Stimulated activated CD4-positive, alpha-beta T cell treated with anti-CD3 and anti-CD28 coated beads, Interleukin-12 subunit alpha, Interleukin-12 subunit beta, amount 100 ng/mL, for 4 hours (primary cell): ENCODE measurements around the gene PMPCA.
"Not testable (repeated sequence)": the region's sequence is repeated elsewhere in the genome, so short reads cannot be mapped to it uniquely, and the experiment has no call there.

Experiments used
- DNase-seq: peaks from one replicate; pipeline ENCODE4 v3.0.0-alpha.2; 2020

PMPCA gene

DNA sequence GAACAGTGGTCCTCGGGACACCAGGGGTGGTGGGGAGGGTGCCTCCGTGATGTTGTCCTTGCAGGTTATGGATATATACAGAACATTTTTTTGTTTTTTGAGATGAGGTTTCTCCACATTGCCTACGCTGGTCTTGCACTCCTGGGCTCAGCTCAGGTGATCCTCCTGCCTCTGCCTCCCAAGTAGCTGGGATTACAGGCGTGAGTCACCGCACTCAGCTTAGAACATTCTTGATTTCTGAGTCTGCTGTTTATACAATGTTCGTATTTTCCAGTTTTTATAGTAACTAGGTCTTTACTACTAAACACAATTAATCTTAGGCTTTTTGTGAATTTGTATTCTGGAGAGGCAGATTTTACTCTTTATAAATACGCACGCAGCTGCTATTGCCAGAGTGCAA is 6.0 kb downstream of the PMPCA start:
- DNase-seq = no peak

DNA sequence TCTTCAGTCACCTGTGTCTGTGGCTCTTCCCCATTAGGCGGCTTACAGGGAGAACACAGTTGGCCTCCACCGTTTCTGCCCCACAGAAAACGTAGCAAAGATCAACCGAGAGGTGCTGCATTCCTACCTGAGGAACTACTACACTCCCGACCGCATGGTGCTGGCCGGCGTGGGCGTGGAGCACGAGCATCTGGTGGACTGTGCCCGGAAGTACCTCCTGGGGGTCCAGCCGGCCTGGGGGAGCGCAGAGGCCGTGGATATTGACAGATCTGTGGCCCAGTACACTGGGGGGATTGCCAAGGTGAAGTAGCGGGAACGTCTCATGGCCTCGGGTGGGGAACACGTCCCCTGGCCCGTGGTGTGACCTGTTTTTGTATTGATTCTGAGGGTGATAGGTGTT is 6.5 kb downstream of the PMPCA start:
- no peak for DNase-seq

GRCh38 chr9:136418182-136419091 is 8.0 kb downstream of the PMPCA start:
- no peak for DNase-seq

DNA sequence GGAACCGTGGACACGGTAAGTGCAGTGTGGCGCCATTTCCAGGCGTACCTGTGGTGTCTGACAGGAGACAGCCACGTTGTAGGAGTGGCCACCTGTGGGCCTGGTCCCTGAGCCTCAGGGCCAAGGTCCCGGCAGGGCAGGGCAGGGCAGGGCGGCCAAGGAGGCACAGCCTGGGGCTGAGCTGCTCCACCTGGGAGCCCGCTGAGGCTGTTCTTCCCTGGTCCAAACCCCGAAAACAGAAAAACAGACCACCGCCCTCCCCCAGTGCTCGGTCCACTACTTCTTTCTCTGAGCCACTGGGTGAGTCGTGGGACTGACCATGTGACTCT is 8.6 kb downstream of the PMPCA start:
- DNase-seq = no peak

GRCh38 chr9:136421791-136422190 is 11.3 kb downstream of the PMPCA start:
- DNase-seq = no peak

- DNase-seq = no peak
These were observed 12.4 kb downstream of the PMPCA start for GRCh38 chr9:136422876-136423275.

DNA sequence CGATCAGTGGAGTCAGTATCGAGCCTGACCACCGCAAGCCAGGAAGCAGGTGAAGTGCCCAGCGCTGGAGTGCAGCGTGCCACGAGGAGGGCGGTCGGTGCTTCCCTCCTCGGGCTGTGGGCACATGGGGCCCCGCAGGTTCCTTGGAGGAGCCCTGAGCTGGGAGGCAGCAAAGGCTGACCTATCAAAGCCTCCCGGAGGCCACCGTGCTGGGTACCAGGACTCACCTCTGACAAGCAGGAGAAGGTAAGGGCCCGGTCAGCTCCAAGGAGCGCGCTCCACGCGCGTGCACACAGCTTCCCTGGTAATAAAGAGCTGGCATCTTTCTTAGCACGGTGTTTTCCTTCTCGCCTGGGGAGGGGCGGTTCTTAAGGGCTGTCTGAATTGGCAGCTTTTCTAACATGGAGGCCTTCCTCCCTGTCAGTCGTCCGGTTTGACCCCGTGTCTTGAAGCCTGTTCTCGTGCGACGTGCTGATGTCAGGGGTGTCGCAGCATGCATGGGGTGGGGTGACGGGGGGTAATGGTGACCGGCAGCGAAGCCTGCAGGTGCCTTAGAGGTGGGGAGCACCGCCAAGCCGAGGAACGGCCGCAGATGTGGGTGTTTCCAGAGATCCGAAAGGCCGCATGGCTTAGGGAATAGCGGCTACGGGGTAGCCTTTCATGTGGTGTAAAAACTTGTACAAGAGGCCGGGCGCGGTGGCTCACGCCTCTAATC is 13.1 kb downstream of the PMPCA start:
- DNase-seq = no peak

DNA sequence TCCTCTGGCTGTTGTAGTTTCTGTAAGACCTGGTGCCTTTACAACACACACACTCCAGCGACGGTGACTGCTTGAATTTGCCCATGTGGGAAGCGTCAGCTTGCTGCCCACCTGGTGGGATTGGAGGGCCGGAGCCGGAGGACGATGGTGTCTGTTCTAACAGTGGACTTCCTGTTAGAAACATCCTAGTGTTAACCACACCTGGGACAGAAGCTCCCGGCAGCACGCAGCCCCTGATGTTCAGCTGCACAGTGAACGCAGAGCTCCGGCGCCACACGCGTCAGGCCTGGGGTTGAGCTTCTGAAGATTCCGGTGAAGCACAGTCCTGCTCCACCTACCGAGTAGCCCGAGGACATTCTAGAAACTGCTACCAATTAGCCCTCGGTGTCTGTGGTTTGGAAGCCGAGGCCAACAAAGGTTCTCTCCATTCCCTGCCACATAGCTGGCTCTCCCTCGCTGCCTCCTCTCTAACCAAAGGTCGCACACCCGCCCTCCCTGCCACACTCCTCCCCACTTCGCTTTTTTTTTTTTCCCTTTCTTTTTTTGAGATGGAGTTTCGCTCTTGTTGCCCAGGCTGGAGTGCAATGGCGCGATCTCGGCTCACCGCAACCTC is 14.4 kb downstream of the PMPCA start:
- no peak for DNase-seq

DNA sequence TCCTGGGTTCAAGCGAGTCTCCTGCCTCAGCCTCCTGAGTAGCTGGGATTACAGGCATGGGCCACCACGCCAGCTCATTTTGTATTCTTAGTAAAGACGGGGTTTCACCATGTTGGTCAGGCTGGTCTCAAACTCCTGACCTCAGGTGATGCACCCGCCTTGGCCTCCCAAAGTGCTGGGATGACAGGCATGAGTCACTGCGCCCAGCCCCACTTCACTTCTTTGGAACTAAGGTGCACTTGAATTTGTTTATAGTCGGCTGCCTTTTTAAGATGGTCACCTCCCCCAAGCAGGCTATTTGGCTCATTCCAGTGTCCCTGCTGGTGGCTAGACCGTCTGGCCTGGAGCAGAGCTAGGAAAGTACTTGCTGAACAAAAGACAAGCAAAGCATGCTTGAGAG is 14.9 kb downstream of the PMPCA start:
- DNase-seq = not testable (repeated sequence)

- no peak for DNase-seq
These were observed 16.3 kb downstream of the PMPCA start for GRCh38 chr9:136426787-136427186.

DNA sequence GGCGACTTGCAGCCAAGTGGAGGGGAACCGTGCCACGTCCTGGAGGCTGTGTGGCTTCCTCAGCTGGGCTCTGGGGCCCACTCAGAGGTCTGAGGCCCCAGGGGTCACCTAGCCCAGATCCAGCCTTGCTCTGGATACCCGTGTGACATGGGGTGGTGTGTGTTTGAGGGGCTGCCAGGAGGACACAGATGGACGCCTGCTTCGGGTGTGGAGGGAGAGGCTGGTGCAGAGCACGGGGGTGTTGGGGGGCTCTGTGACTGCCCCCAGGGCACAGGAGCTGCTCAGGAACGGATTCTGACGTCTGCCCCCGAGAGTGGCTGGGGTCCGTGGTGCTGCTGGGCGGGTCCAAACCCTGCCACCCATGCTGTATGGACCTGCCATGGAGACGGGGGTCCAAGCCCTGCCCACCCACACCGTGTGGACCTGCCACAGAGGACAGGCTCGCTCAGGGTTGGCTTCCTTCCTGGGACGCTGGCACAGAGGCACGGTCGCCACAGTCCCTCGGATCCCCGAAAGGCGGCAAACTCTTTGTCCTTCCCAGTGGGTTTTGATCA is 18.7 kb downstream of the PMPCA start:
- DNase-seq = no peak

DNA sequence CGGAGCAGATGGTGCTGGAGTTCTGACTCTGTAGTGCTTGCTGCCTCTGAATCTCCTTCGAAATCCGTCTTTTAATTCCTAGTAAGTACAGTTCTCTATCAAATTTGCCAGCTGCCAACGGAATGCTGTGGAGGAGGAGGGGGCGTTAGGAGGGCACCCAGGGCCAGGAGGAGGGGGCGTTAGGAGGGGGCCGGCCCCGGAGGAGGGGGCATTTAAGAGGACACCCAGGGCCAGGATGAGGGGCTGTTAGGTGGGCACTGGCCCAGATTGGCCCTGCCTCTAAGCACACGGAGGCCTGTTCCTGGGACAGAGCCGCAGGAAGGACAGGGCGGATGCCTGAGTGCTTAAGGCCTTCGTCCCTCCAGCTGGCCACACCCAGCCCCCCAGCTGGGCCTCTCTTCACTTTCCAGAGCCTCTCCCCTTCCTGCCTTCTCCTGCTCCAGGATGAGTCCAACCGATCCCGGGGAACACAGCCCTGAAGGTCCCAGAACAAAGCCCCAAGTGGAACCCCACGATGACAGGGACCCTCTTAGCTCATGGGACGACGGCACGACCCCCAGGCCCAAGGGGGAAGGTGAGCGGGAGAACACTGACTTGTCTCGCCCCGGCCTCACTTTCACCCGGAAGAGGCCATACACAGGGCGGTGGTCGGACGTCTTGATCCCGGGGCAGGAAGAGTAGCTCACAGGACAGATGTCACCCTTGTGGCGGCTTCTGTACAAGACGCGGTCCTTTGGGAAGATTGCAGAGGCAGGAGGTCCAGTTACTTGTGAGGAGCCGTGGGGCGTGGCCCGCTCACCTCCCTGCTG is 19.4 kb downstream of the PMPCA start:
- DNase-seq = no peak

DNA sequence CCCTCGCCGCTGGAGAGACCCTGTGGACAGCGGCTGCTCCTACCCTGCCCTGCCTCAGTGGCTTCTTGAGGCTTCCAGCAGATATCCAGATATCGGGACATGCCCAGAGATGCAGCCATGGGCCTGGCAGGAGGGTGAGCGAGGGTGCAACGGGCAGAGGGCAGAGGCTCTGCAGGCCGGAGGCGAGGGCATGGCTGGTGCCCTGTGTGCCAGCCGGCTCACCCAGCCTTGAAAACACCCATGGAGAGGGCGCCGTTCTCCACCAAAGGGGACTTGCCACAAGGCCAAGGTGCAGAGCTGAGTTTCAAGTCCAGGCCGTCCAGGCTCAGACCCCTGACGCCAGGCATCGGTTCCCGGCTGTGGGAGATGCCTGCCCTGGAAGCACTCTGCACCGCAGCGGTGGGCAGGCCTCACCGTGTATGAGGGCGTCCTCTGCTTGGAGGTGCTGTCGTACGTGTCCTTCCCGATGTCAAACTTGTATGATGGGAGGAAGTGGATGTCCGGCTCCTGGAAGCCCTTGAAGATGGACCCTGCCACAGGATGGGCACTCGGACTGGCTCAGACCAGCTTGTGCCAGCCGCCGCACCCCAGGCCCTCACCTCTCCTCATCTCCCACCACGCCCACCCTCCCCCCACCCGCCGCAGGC is 20.3 kb downstream of the PMPCA start:
- DNase-seq = no peak

DNA sequence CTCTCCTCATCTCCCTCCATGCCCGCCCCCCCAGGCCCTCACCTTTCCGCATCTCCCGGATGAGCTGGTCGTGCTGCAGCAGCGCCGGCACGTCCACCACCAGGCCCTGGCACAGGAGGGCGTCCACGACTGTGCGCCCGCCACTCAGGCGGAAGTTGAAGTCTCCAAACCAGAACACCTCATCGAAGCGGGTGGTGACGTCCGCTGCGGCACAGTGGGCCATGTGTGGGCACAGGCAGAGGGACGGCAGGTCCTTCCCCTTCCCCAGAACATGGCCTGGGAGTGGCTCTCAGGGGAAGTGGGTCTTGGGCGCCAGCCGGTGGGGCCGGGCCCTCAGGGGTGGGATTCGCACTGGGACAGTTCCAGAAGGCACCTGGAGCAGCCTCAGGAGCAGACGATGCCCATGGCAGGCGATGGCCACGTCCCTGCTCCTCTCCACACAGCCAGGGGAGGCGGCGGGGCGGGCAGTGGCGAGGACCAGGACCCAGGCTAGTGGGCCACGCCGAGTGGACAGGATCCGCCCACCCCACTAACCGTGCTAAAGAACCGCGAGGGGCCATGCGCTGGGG is 21.4 kb downstream of the PMPCA start:
- DNase-seq = no peak

DNA sequence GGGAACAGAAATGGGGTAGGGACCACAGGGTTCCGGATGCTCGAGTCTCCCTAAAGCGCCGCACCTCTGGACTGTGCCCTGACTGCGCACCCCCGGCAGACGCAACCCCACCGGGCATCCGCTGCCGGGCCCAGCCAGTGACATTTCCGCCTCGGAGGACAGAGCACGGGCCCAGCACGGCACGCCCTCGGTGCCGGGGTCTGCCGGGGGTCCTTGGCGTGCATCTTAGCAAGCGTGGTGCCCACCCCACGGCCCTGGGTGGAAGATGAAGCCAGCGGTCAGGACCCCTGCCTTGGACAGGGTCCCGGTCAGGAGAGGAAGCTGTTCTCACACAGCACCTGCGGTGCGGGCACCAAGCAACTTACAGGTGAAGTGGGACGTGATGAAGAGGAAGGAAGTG is 22.1 kb downstream of the PMPCA start:
- no peak for DNase-seq

DNA sequence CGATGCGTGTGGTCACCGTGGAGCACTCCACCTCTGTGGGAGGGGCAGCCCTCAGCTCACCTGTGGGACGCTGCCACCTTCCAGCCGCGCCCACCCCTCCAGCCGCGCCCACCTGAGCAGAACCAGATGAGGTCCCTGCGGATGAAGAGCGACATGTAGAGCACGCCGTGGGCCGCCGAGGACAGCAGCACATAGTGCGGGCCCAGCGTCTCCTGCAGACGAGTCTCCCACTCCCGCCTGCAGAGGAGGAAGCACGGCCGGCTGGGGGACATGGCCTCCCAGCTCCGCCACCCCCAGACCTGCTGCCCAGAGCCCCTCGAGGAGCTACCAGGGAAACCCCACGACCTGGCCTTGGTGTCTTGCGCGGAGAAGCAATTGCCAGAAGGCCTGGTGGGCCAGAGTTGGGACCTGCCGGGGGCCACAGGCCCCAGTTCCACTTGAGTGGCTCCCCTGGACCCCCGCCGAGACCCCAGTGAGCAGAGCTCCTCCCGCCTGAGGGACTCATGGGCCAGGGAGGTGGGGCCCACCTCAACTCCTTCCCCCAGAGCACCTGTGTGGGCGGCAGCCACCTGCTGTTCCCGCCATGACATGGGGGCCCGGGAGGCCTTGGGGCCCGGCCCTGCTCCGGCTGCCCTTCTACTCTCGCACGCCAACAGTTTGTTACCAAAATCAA is 22.7 kb downstream of the PMPCA start:
- no peak for DNase-seq

- DNase-seq = no peak
These were observed 23.6 kb downstream of the PMPCA start for GRCh38 chr9:136433849-136434579.

DNA sequence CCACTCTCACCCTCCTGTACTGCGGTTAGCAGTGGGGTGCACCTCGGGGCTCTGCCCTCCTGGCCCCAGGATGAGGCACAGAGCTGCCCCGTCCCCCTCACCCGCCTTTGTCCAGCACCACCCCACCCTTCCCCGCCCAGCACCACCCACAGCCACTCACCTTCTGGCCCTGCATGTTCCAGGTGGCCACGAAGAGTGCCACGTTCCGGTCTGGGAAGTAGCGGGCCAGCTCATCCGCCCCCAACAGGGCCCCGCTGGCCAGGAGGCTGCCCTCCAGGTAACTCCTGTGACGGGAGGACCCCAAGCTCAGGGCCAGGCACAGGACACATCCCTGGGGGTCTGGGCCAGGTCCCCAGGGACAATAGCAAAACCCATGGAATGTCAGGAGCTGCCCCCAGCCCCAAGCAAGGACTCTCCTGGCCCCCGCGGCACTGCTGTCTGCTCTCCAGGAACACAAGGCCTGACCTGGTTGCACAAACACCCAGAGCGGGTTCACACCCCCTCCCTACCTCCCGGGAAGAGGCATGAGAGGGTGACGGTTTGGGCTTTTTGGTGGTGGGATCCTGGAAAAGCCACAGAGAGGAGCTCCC is 24.2 kb downstream of the PMPCA start:
- no peak for DNase-seq

DNA sequence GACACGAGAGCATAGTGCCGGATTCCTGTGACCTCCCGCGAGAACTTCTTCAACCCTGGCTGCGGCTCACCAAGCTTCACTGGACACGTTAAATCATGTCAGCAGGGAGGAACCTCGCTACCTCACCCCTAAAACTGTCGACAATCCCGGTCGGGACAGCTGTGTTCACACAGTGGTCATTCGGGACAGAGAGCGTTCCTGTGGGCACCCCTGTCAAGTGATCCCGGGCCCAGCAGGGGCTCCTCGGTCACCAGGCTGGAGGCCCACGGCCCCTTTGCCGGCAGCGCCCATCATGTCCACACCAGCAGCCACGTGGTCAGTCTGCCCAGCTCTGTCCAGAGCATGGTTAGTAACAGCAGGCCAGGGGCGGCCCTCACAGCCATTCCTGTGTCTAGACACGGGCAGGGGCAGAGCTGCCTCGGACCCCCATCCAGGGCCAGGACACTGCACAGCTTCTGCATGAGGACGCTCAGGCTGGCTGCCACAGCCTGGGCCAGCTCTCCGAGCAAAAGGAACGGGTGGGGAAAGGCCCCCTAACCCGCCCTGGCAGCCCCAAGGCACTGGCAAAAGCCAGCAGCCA is 25.7 kb downstream of the PMPCA start:
- no peak for DNase-seq

DNA sequence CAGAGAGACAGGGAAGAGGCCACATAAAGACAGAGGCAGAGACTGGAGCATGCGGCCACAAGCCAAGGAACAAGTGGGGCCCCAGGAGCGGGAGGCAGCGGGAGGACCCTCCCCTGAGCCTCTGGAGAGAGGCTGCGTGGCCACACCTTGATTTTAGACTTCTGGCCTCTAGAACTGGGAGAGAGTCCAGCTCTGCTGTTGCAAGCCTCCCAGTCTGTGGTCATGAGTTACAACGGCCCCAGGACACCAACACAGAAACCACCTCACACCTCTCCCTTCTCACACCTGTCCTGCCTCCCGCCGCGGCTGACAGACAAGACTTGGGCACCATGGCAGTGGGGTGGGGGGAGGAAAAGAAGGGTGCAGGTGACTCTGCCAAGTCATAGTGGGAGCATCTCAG is 27.0 kb downstream of the PMPCA start:
- no peak for DNase-seq
